NT2/D1 (cell line): Measurements from ENCODE around the gene CIBAR2.

Experiments
- YY1 ChIP-seq: IDR thresholded peaks from 2 replicates; pipeline ENCODE4 v1.6.1; 2011; ENCODE audit not compliant: insufficient read length, insufficient read depth
- ZNF274 ChIP-seq: IDR thresholded peaks from 2 replicates; pipeline ENCODE4 v1.6.1; 2011; ENCODE audit warnings: mild to moderate bottlenecking, low read depth, low read length

- TF ChIP-seq YY1 (no peak), ZNF274 (no peak)
Measured at GRCh38 chr16:85151603-85152413, 39.5 kb upstream of the CIBAR2 start.
